Progenitor cell of endocrine pancreas (in vitro differentiated cells): ENCODE measurements around the gene CPLANE2. TPM values are rescaled to one million over a fixed set of nuclear protein-coding genes. Genes with fewer than 3 reads are reported as not detected.

Experiments used
- DNase-seq: peaks from one replicate; pipeline ENCODE4 v3.0.0; 2021; ENCODE audit warnings: low spot score; ENCODE audit not compliant: unreplicated experiment
- H3K27ac Mint-ChIP-seq: 2 replicates; pipeline ENCODE4 v1.8.0; 2021; ENCODE audit warnings: mild to moderate bottlenecking, moderate library complexity, mixed read lengths
- H3K27me3 Mint-ChIP-seq: 2 replicates; pipeline ENCODE4 v1.8.0; 2021; ENCODE audit warnings: mixed read lengths
- H3K36me3 Mint-ChIP-seq: 2 replicates; pipeline ENCODE4 v1.8.0; 2022; ENCODE audit warnings: mixed read lengths; ENCODE audit not compliant: insufficient read depth
- H3K4me1 Mint-ChIP-seq: 2 replicates; pipeline ENCODE4 v1.8.0; 2021; ENCODE audit warnings: low read depth, mixed read lengths
- H3K4me3 Mint-ChIP-seq: 2 replicates; pipeline ENCODE4 v1.8.0; 2021; ENCODE audit warnings: low read depth, mild to moderate bottlenecking, moderate library complexity, mixed read lengths
- H3K9me3 Mint-ChIP-seq: 2 replicates; pipeline ENCODE4 v1.8.0; 2021; ENCODE audit warnings: low read depth, mixed read lengths
- total RNA-seq: library from RNA; stranded (reverse); gene quantifications from 2 replicates; pipeline ENCODE4 v1.2.1, GENCODE V29; 2021
- TF ChIP-seq, protein P1 (sequence below): fragments of 200-600 bp; sonication (generic); IDR thresholded peaks from one replicate; pipeline ENCODE4 v1.5.0; 2021; ENCODE audit warnings: antibody characterized with exemption, mild to moderate bottlenecking; ENCODE audit not compliant: unreplicated experiment

Gene CPLANE2
- total RNA-seq, 1 donor from 2014 or later = 16.5 TPM

DNA sequence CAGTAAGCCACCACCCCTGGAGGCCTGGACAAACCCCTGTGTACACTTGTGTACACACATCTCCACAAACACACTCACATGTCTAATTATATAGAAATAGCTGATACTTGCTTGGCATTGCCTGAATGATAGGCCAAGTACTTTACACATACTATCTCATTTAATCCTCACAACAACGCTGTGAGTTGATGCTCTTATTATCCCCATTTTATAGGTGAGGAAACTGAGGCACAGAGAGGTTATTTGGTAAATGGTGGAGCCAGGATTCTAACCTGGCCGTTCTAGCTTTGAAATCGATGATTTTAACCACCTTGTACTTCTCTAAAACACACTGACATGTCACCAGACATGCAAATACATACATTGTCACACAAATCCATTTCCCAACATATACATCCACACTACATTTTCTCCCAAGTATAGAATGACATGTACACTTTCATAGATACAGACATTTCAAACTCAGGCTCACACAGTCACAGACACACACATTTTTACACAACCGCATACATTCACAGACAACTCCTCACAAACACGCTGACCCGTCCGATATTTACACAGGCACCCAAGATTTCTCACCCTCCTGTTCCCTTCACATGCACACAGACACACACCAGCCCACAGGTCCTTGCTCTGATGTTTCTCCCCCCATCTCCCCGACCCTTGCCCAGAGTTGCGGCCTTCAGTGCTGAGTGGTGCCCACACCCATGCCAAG, 27.7 kb downstream of the CPLANE2 start:
- Mint-ChIP-seq H3K9me3 (no peaks in the 10 kb centered on the region), H3K36me3 (peaks cover 7% of the 10 kb centered on the region), H3K27me3 (no peaks in the 10 kb centered on the region), H3K4me3 (peak overlapping the region; percentile 85), H3K27ac (peak overlapping the region; percentile 6), H3K4me1 (peaks cover 30% of the 10 kb centered on the region)
- TF ChIP-seq, protein P1, sequence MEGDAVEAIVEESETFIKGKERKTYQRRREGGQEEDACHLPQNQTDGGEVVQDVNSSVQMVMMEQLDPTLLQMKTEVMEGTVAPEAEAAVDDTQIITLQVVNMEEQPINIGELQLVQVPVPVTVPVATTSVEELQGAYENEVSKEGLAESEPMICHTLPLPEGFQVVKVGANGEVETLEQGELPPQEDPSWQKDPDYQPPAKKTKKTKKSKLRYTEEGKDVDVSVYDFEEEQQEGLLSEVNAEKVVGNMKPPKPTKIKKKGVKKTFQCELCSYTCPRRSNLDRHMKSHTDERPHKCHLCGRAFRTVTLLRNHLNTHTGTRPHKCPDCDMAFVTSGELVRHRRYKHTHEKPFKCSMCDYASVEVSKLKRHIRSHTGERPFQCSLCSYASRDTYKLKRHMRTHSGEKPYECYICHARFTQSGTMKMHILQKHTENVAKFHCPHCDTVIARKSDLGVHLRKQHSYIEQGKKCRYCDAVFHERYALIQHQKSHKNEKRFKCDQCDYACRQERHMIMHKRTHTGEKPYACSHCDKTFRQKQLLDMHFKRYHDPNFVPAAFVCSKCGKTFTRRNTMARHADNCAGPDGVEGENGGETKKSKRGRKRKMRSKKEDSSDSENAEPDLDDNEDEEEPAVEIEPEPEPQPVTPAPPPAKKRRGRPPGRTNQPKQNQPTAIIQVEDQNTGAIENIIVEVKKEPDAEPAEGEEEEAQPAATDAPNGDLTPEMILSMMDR = no peak
- no peak for DNase-seq

DNA sequence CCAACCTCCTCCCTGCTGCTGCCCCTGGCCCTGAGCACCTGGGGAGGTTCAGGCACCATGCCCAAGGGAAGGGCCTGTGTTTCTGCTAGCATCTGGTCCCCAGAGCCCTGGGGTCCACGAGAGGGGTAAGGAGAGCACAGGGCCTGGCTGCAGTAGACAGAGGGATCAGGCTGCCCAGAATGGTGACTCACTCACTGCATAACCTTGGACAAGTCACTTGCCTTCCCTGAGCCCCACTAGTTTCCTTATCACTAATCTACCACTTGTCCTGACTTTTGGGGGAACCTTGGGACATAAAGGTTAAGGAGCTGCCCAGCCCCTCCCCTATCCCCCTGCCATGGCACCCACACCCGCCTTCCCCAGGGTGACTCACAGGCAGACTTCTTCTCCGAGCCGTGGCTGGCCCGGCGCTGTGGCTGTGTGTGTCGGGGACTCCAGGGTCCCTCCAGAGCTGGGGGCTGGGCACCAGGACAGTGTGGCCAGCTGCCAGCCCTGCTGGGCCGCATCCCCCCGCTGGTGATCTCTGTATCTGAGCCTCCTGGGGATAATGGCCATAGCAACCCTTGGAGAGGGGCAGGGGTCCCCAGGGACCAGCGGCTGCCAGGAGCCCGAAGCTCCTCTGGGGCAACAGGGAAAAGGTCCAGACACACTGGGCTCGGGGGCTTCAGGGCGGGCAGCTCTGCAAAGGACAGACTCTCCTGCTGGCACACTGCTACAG, 28.6 kb downstream of the CPLANE2 start:
- Mint-ChIP-seq H3K9me3 (no peaks in the 10 kb centered on the region), H3K36me3 (peaks cover 12% of the 10 kb centered on the region), H3K4me1 (peaks cover 30% of the 10 kb centered on the region), H3K4me3 (peak overlapping the region; percentile 45), H3K27ac (no peak overlapping the region), H3K27me3 (no peaks in the 10 kb centered on the region)
- DNase-seq = no peak
- TF ChIP-seq, protein P1 = no peak

DNA sequence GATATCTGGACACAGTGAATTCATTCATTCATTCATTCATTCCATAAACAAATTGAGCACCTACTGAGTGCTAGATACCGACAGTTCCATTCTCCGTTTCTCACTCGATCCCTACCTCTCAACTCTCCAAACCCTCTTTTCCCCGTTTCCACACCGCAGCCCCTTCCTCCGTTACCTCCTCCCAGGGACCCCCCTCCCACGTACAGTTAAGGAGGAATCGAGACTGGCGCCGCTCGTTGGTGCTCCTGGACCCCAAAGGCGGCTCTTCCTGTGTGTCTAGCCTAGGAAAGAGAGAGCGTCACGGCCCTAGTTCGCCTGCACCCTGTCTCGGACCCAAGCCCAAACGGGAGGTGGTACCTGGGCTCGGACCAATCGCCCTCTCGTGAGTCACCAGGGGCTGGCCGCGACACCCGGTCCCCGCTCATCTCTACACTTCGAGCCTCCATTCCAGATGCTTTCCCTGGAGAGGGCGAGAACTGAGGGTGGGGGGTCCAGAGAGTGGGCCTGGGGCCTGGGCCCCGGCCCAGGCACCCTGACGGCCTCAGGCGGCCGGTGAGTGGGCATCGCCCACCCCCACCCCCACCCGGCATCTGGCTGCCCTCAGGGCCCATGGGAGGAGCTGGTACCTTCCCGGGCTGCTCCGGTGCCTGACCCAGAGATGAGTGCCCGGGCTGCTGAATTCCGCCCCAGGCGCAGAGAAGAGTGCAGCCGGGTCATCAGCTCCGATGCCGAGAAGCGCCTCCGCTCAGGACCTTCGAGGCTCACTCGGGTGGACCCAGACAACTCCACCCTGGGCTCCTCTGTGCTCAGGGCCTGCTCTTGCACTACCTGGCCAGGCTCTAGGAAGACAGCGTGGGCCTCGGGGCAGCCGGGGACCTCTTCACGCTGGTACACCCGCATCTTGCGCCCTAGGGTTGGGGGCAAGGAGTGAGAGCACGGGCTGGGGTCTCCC, 29.4 kb downstream of the CPLANE2 start:
- Mint-ChIP-seq H3K27ac (peak overlapping the region; percentile 90), H3K27me3 (no peaks in the 10 kb centered on the region), H3K36me3 (peaks cover 20% of the 10 kb centered on the region), H3K4me3 (peak overlapping the region; percentile 75), H3K9me3 (no peaks in the 10 kb centered on the region), H3K4me1 (peaks cover 22% of the 10 kb centered on the region)
- TF ChIP-seq, protein P1 = no peak
- DNase-seq = no peak

DNA sequence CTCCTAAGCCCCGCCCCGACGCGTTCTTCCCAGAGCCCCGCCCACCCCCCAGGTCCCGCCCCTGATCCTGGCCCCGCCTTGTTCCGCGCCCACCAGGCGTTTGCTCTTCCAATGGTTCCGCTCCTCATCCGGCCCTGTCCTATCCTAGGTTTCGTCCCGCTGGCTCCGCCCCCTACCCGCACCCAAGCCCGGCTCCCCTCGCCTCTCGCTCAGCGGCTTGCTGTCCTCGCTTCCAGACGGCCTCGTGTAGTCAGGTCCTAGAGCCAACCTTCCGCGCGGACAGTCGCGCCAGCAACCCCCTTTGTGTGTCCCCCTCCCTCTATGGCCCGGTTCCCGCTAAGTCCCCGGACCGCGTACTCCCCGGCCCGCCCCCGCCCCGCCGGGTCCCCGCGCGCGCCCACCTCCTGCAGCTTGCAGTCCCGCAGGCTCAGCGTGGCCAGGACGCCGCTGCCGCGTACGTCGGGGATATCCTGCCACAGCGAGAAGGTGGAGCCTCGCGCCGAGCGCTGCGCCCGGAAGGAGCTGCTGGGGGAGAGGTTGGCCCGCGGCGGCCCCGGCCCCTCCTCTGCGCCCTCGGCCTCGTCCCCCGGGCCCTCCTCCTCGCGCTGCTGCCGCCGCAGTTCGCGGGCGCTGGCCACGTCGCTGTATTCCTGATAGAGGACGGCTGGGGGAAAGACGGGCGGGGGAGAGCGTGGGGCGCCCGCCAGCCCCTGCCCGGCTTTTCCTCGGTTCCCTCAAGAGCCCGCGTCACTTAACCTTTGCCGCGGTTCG, 30.3 kb downstream of the CPLANE2 start:
- Mint-ChIP-seq H3K27ac (peak overlapping the region; percentile 92), H3K27me3 (no peaks in the 10 kb centered on the region), H3K36me3 (peaks cover 20% of the 10 kb centered on the region), H3K9me3 (no peaks in the 10 kb centered on the region), H3K4me1 (peaks cover 22% of the 10 kb centered on the region), H3K4me3 (peak overlapping the region; percentile 75)
- DNase-seq = peak; percentile 75
- TF ChIP-seq, protein P1 = no peak
